CD8-positive, alpha-beta memory T cell (primary cell): ENCODE data around the gene PLEKHG2. TPM values are rescaled to one million over a fixed set of nuclear protein-coding genes. Genes with fewer than 3 reads are reported as not detected.

Experiments
- CTCF ChIA-PET: fragments of 350-600 bp; sonication (Branson Sonifier 250); formaldehyde crosslinking; loops from one replicate; lab custom pipeline; 2021; ENCODE audit warnings: antibody characterized with exemption; lab: Charles Lee
- POLR2A ChIA-PET: fragments of 350-600 bp; sonication (Branson Sonifier 250); formaldehyde crosslinking; loops from one replicate; lab custom pipeline; 2021; ENCODE audit warnings: antibody characterized with exemption; lab: Charles Lee
- DNase-seq, 5 donors: peaks; one replicate each; pipeline versions ENCODE4 v3.0.0 to v3.0.0-alpha.2; 2020 to 2022; ENCODE audit warnings: mixed read lengths in 1 of 5
- H3K27ac ChIP-seq: one replicate; pipeline ENCODE4 v1.7.0; 2013; ENCODE audit warnings: low read depth, mild to moderate bottlenecking, low read length, moderate library complexity
- H3K27me3 ChIP-seq: 2 replicates; pipeline ENCODE4 v1.7.0; 2013; ENCODE audit warnings: low read length, mild to moderate bottlenecking; ENCODE audit not compliant: insufficient read depth, poor library complexity, severe bottlenecking
- H3K36me3 ChIP-seq: 2 replicates; pipeline ENCODE4 v1.7.0; 2013; ENCODE audit warnings: mild to moderate bottlenecking, low read length, moderate library complexity; ENCODE audit not compliant: insufficient read depth
- H3K4me1 ChIP-seq: 2 replicates; pipeline ENCODE4 v1.7.0; 2013; ENCODE audit warnings: mild to moderate bottlenecking, low read length, moderate library complexity; ENCODE audit not compliant: insufficient read depth
- H3K4me3 ChIP-seq: 2 replicates; pipeline ENCODE4 v1.7.0; 2013; ENCODE audit warnings: mild to moderate bottlenecking, low read length
- H3K9me3 ChIP-seq: 2 replicates; pipeline ENCODE4 v1.7.0; 2013; ENCODE audit warnings: mild to moderate bottlenecking, low read length
- H3K27ac Mint-ChIP-seq, 8 donors: one replicate each; pipeline ENCODE4 v1.8.0; 2020 to 2021; ENCODE audit warnings: mixed read lengths in 8 of 8, mild to moderate bottlenecking in 6 of 8, inconsistent platforms in 3 of 8, moderate library complexity in 3 of 8
- H3K27me3 Mint-ChIP-seq, 2 donors: one replicate each; pipeline ENCODE4 v1.8.0; 2020 to 2021; ENCODE audit warnings: mixed read lengths in 2 of 2, mild to moderate bottlenecking in 1 of 2, moderate library complexity in 1 of 2
- H3K36me3 Mint-ChIP-seq, 3 donors: one replicate each; pipeline ENCODE4 v1.8.0; 2020 to 2021; ENCODE audit warnings: mixed read lengths in 3 of 3, inconsistent platforms in 1 of 3, mild to moderate bottlenecking in 1 of 3
- H3K4me1 Mint-ChIP-seq, 3 donors: one replicate each; pipeline ENCODE4 v1.8.0; 2020 to 2021; ENCODE audit warnings: mixed read lengths in 3 of 3, inconsistent platforms in 1 of 3, mild to moderate bottlenecking in 1 of 3
- H3K4me3 Mint-ChIP-seq, 7 donors: one replicate each; pipeline ENCODE4 v1.8.0; 2020 to 2021; ENCODE audit warnings: mixed read lengths in 7 of 7, mild to moderate bottlenecking in 6 of 7, moderate library complexity in 4 of 7, inconsistent platforms in 2 of 7
- H3K9me3 Mint-ChIP-seq, 5 donors: one replicate each; pipeline ENCODE4 v1.8.0; 2020 to 2022; ENCODE audit warnings: mixed read lengths in 5 of 5, mild to moderate bottlenecking in 3 of 5, moderate library complexity in 2 of 5, inconsistent platforms in 1 of 5
- polyA plus RNA-seq: library from polyadenylated mRNA; unstranded; fragments of 300-500 nt; fragmentation: Illumina TruSeq; gene quantifications from one replicate; pipeline ENCODE4 v1.2.3, GENCODE V29; 2021
- total RNA-seq, 2 experiments: library from RNA; stranded (reverse); gene quantifications; one replicate each; pipeline ENCODE4 v1.2.3, GENCODE V29; 2021

The PLEKHG2 gene
- total and polyA plus RNA-seq, 3 experiments from 2014 or later, result 4.0 to 36.4 (median 35.2) TPM

DNA sequence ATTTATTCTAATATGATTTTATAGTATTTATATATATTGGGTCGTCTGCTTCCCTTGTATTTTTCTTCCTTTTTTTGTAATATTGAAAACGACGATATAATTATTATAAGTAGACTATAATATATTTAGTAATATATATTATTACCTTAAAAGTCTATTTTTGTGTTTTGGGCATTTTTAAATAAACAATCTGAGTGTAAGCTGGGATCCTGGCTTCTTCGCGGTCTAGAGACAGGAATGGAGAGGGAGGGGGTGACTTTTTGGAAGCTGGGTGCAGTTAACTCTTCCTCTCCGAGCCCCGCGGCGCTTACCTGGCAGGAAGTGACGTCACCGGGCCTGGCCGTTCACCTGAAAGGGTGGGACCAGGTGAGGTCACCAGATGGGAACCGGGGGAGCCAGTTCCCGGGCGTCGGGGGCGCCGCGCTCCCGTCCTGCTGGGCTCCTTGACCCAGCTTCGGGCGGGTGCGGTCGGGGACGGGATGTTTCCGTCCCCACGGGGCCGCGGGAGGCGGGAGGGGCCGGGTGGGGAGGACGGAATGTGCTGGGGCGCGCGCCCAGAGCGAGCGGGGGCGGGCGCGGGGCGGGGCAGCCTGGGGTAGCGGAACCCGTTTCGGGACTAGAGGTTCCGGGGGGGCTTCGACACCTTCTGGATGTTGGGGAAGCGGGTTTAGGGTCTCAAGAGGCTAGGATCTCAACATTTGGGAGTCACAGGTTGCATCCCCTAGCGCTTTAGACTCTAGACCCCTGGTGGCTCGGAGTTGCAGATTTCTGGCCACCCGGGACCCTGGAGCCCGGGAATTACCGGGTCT lies 3.1 kb upstream of the PLEKHG2 start:
- Mint-ChIP-seq H3K4me1 (peaks cover 47 to 58% (median 57%) of the 10 kb centered on the region in 3 donors), H3K36me3 (peaks cover 13 to 53% (median 13%) of the 10 kb centered on the region in 3 donors)
- POLR2A ChIA-PET, result interaction anchor here (1.9 to 4.3 kb wide), 4 partner anchors 9 to 26 kb away, joined by 17 to 96 read pairs (median 22); partner anchors contain the start of genes MED29, PAF1 and RPS16

DNA sequence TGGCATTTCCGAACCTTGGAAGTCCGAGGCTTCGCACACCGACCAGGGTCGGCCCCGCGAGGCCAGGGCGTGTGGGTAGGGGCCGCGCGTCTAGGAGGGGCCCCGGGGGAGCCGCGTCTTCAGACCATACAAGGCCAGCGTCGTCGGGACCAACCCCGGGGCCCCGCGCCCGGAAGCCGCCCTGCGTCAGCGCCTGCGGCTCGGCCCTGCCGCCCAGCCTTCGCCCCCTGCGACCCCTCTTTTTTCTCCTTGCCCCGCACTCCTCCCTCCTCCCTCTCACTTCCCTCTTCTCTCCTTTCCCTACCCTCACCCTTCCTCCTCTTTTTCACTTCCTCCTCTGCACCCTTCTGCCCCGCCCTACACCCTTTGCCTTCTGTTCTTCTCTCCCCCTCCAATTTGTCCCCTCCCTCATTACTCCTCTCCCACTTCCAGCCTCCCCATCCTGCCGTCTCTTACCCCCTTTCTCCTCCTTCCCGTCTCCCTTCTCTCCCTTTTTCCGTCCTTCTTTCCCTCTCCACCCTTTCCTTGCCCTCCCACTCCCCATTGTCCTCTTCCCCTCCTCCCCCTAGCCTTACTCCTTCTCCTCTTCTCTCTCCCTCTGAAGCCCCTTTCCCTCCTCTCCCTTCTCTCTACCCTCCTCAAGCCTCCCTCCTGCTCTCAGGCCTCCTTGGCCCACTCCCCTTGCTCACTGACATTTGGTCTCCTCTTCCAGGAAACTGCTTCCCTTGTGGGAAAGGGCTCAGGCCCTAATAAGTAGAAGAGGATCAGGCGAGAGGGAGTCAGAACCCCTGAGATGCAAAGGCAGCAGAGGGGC lies 2.2 kb upstream of the PLEKHG2 start:
- Mint-ChIP-seq H3K4me1 (peaks cover 47 to 60% (median 55%) of the 10 kb centered on the region in 3 donors), H3K4me3 (peak overlapping the region; percentile 89 to 96 (median 92)), H3K27me3 (peaks cover 0 to 40% of the 10 kb centered on the region in 2 donors), H3K36me3 (peaks cover 13 to 57% (median 15%) of the 10 kb centered on the region in 3 donors), H3K9me3 (peaks cover 0 to 21% (median 10%) of the 10 kb centered on the region in 5 donors), H3K27ac (peak overlapping the region; percentile 96 to 100 (median 98))
- H3K9me3 ChIP-seq, result no peaks in the 10 kb centered on the region
- H3K27ac ChIP-seq, result peak overlapping the region; percentile 97
- peak overlapping the region; percentile 86 for H3K4me3 ChIP-seq
- POLR2A ChIA-PET, result interaction anchor here (1.9 kb wide), 1 partner anchor 9 kb away, joined by 17 read pairs; no protein-coding TSS in a partner anchor
- CTCF ChIA-PET, result no interaction called here
- peaks cover 39% of the 10 kb centered on the region for H3K4me1 ChIP-seq
- DNase-seq, result peak in 4 of 5 donors; percentile 67 to 85 (median 80)
- peaks cover 14% of the 10 kb centered on the region for H3K36me3 ChIP-seq
- H3K27me3 ChIP-seq, result no peaks in the 10 kb centered on the region

More for the DNA sequence above, 3.1 kb upstream of the PLEKHG2 start:
- CTCF ChIA-PET, result interaction anchor here (4.2 kb wide), 1 partner anchor 12 kb away, joined by 70 read pairs; no protein-coding TSS in a partner anchor
- H3K36me3 ChIP-seq, result peaks cover 14% of the 10 kb centered on the region
- Mint-ChIP-seq H3K27ac (peak overlapping the region; percentile 96 to 100 (median 99)), H3K4me3 (peak overlapping the region; percentile 89 to 96 (median 92)), H3K27me3 (peaks cover 0 to 40% of the 10 kb centered on the region in 2 donors), H3K9me3 (peaks cover 0 to 21% (median 10%) of the 10 kb centered on the region in 5 donors)
- peak overlapping the region; percentile 86 for H3K4me3 ChIP-seq
- H3K9me3 ChIP-seq, result no peaks in the 10 kb centered on the region
- no peaks in the 10 kb centered on the region for H3K27me3 ChIP-seq
- DNase-seq, result peak; percentile 77 to 90 (median 85)
- H3K27ac ChIP-seq, result peak overlapping the region; percentile 97
- peaks cover 45% of the 10 kb centered on the region for H3K4me1 ChIP-seq

DNA sequence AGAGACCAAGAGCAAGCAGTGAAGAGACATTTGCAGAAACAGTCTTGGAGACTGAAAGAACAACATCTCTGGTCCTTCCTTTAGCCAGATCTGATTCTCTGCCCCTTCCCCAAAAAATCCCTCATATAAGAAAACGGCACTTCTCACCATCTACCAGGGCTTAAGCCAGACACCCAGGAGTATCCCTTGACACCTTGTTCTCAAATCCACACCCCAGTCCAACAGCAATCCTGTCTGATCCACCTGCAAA lies 1.7 kb upstream of the PLEKHG2 start:
- POLR2A ChIA-PET, result interaction anchor here (1.4 to 2.3 kb wide), 6 partner anchors 10 to 122 kb away, joined by 3 to 48 read pairs (median 18); partner anchors contain the start of genes EID2B, MED29, PAF1 and RPS16
- CTCF ChIA-PET, result interaction anchor here (1.4 to 2.3 kb wide), 5 partner anchors 11 to 288 kb away, joined by 5 to 207 read pairs (median 10); partner anchors contain the start of genes GMFG, MED29 and PAF1
- H3K36me3 Mint-ChIP-seq, result peaks cover 13 to 57% (median 15%) of the 10 kb centered on the region in 3 donors
- Histone ChIP-seq H3K4me3 (peak overlapping the region; percentile 86), H3K27ac (peak overlapping the region; percentile 97), H3K27me3 (no peaks in the 10 kb centered on the region), H3K36me3 (peaks cover 14% of the 10 kb centered on the region), H3K9me3 (no peaks in the 10 kb centered on the region), H3K4me1 (peaks cover 34% of the 10 kb centered on the region)
- H3K27me3 Mint-ChIP-seq, result peaks cover 0 to 38% of the 10 kb centered on the region in 2 donors
- H3K9me3 Mint-ChIP-seq, result peaks cover 0 to 21% (median 10%) of the 10 kb centered on the region in 5 donors
- peak overlapping the region; percentile 89 to 96 (median 92) for H3K4me3 Mint-ChIP-seq
- H3K27ac Mint-ChIP-seq, result peak overlapping the region; percentile 96 to 100 (median 98)
- DNase-seq, result no peak
- H3K4me1 Mint-ChIP-seq, result peaks cover 45 to 57% (median 50%) of the 10 kb centered on the region in 3 donors

DNA sequence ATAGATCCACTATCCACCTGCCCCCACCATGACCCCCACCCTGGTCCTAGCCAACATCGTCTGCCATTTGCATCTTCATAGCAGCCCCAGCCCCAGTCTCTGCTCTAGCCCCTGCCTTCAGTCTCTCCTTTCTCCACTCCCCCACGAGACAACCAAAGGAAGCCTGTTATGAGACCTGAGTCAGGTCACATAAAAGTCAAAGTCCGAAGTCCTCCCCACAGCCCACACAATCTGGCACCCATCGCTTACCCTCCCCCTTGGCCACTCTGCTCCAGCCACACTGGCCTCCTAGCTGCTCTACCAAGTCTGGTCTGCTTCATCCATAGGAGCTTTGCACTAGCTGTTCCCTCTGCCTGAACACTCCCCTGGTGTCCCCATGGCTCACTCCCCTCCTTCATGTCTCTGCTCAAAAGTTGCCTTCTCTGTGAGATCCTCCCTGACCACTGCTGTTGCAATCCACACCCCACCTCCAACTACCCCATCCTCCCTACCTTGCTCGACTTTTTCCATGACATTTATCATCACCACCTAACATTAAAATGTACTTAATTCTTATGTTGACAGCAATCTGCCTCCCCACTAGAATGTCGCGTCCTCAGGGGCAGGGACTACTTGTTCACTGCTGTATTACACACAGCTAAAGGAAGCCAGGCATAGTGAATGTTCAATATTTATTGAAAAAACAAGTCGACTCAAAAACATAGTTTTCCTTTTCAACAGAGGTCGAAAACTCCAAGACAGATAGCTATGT lies 1.2 kb upstream of the PLEKHG2 start:
- Histone ChIP-seq H3K36me3 (peaks cover 14% of the 10 kb centered on the region), H3K4me3 (peak overlapping the region; percentile 86), H3K27ac (peak overlapping the region; percentile 97), H3K27me3 (no peaks in the 10 kb centered on the region), H3K4me1 (peaks cover 29% of the 10 kb centered on the region), H3K9me3 (no peaks in the 10 kb centered on the region)
- CTCF ChIA-PET, result interaction anchor here (0.7 to 2.3 kb wide), 14 partner anchors 11 to 289 kb away, joined by 3 to 207 read pairs (median 6); partner anchors contain the start of genes EID2B, GMFG, MED29 and PAF1
- H3K27me3 Mint-ChIP-seq, result peaks cover 0 to 38% of the 10 kb centered on the region in 2 donors
- peak in 1 of 5 donors; percentile 60 for DNase-seq
- peaks cover 0 to 21% (median 10%) of the 10 kb centered on the region in 5 donors for H3K9me3 Mint-ChIP-seq
- peaks cover 13 to 56% (median 15%) of the 10 kb centered on the region in 3 donors for H3K36me3 Mint-ChIP-seq
- peaks cover 40 to 52% (median 48%) of the 10 kb centered on the region in 3 donors for H3K4me1 Mint-ChIP-seq
- POLR2A ChIA-PET, result interaction anchor here (0.6 to 2.3 kb wide), 9 partner anchors 8 to 121 kb away, joined by 3 to 48 read pairs (median 7); partner anchors contain the start of genes EID2B, GMFG, MED29 and PAF1
- peak overlapping the region; percentile 89 to 96 (median 92) for H3K4me3 Mint-ChIP-seq
- H3K27ac Mint-ChIP-seq, result peak overlapping the region; percentile 96 to 100 (median 98)

DNA sequence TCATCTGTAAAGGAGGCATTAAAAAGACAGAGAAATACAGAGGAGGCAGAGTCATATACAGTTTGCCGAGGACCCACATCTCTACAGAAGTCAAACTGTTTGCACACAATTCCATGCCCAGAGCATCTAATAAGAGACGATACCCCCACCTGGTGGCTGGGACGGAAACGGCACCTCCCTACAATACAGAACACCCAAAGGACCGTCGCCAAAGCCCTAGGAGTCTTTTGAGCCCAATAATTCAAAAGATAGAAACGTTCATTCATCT lies 703 bp upstream of the PLEKHG2 start:
- peak; percentile 85 to 94 (median 90) for DNase-seq
- Histone ChIP-seq H3K36me3 (peaks cover 14% of the 10 kb centered on the region), H3K4me1 (peaks cover 28% of the 10 kb centered on the region), H3K4me3 (peak overlapping the region; percentile 86), H3K9me3 (no peaks in the 10 kb centered on the region), H3K27ac (peak overlapping the region; percentile 97), H3K27me3 (no peaks in the 10 kb centered on the region)
- Mint-ChIP-seq H3K9me3 (peaks cover 0 to 20% (median 10%) of the 10 kb centered on the region in 5 donors), H3K27me3 (peaks cover 0 to 37% of the 10 kb centered on the region in 2 donors), H3K36me3 (peaks cover 13 to 57% (median 15%) of the 10 kb centered on the region in 3 donors), H3K4me3 (peak overlapping the region; percentile 89 to 96 (median 92)), H3K27ac (peak overlapping the region; percentile 96 to 100 (median 98)), H3K4me1 (peaks cover 39 to 50% (median 46%) of the 10 kb centered on the region in 3 donors)
- POLR2A ChIA-PET, result interaction anchor here (0.6 to 2.3 kb wide), 9 partner anchors 8 to 121 kb away, joined by 3 to 48 read pairs (median 7); partner anchors contain the start of genes EID2B, GMFG, MED29 and PAF1
- CTCF ChIA-PET, result interaction anchor here (0.7 to 2.3 kb wide), 15 partner anchors 12 to 289 kb away, joined by 3 to 207 read pairs (median 6); partner anchors contain the start of genes EID2B, GMFG, MED29 and PAF1

DNA sequence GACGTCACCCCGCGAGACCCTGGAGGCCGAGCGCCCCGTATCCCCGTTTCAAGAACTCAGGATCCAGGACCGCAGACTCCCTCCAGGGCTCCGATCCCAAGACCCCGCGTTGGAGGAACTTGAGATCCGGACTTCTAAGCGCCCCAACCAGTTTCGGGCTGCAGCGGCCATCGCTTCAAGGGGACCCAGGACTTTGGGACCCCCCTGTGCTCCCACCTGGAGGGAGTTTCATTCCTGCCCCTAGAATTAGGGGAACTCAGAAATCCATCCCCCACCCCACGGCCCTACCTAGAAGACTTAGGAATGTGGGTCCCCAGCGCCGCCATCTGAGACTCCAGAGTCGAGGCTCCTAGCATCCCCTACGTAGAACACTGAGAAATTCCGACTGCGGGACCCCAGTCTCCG lies 400 bp downstream of the PLEKHG2 start:
- peaks cover 12 to 51% (median 12%) of the 10 kb centered on the region in 3 donors for H3K36me3 Mint-ChIP-seq
- ChIA-PET POLR2A (interaction anchor here (0.6 to 2.3 kb wide), 8 partner anchors 9 to 23 kb away, joined by 3 to 48 read pairs (median 11); partner anchors contain the start of genes MED29, PAF1 and RPS16), CTCF (interaction anchor here (1.2 to 2.3 kb wide), 4 partner anchors 13 to 28 kb away, joined by 7 to 207 read pairs (median 18); partner anchors contain the start of gene RPS16)
- Histone ChIP-seq H3K9me3 (no peaks in the 10 kb centered on the region), H3K27ac (peak overlapping the region; percentile 92), H3K27me3 (no peaks in the 10 kb centered on the region), H3K4me1 (peaks cover 28% of the 10 kb centered on the region), H3K4me3 (peak overlapping the region; percentile 93), H3K36me3 (peaks cover 10% of the 10 kb centered on the region)
- peak overlapping the region; percentile 32 to 100 (median 98) for H3K27ac Mint-ChIP-seq
- H3K27me3 Mint-ChIP-seq, result peaks cover 0 to 29% of the 10 kb centered on the region in 2 donors
- H3K4me3 Mint-ChIP-seq, result peak overlapping the region; percentile 89 to 96 (median 92)
- H3K9me3 Mint-ChIP-seq, result peaks cover 0 to 15% (median 6%) of the 10 kb centered on the region in 5 donors
- peaks cover 39 to 50% (median 46%) of the 10 kb centered on the region in 3 donors for H3K4me1 Mint-ChIP-seq
- no peak for DNase-seq
